GM15510 (cell line): ENCODE measurements around the gene RCL1.

Experiments used
- POLR2A ChIP-seq: IDR thresholded peaks from 3 replicates; pipeline ENCODE4 v1.6.1; 2011; ENCODE audit warnings: borderline replicate concordance; ENCODE audit not compliant: insufficient read length; ENCODE audit errors: extremely low read depth

RCL1 gene

DNA sequence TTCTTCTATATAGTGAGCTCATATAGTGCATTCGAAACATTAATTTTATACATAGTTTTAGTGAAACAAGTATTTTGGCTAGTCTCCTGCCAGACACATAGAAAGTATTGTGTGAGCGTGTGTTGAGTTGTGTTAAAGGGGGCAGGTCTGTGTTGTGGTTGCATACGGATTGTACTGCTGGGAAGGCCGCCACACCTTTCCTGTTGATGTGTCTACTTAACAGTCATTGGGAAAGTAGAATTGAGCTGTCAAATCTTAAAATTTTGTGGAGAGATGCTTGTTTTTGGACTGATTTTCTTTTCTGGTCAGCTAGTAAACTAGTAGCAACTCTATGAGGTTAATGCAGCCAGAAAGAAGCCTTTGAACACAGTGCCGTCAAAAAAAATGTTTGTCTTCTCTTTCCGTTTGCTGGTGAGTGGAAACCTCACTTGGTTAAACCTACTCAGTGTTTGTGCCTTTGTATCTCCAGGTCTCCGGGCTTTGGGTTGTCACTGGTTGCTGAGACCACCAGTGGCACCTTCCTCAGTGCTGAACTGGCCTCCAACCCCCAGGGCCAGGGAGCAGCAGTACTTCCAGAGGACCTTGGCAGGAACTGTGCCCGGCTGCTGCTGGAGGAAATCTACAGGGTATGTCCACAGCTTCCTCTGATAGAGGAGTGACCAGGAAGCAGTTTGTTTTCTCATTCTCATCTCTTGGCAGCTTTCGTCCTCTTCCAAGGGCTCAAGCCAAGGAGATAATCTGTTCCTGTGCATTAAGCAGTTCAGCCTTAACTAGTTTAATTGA lies 51.5 kb downstream of the RCL1 start:
- TF ChIP-seq POLR2A: no peak

DNA sequence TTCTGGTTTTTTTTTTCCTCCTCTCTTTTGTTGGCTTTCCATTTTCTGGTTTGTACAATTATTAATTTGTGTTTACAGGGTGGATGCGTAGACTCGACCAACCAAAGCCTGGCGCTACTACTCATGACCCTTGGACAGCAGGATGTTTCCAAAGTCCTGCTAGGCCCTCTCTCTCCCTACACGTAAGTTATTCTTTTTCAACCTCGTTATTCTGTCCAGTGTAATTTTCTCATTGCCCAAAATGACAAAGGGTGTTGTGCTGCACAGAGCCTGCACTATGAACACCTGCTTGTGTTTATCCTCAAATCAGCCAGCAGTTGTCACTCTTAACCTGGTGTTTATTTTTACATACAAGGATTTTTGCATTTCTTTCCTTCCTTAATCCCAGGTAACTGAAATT lies 56.6 kb downstream of the RCL1 start:
- TF ChIP-seq POLR2A: no peak

DNA sequence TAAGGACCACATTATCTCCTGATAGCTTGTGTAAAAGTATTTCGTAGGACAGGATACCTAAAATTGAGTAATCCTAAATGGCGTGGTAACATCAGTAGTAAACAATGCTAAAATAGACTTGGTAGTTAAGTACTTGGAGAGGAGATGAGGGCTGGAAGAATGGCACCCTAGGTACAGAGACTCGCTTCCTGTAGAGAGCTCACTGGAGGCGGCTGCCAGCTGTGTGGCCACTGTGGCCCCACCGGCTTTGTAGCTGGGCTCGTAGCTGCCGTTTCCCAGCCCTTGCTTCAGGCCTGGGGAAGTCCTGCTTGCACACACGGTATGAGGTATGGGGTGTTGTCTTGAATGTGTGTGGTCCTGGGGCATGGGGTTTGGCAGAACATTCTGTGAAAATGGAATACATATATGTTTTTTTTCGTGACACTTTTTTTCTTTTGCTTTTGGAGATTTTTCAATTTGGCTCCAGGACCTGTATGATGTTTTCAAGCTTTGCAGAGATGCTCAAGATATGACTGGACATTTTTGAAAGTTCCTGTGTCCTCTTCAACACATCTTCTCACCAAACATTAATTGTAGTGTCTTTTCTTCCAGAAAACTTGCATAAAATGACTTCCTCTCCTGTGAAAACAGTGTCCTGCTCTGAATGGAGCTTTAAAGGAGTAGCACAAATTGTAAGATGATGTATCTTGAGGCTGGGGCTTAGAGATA lies 58.0 kb downstream of the RCL1 start:
- no peak for TF ChIP-seq POLR2A

DNA sequence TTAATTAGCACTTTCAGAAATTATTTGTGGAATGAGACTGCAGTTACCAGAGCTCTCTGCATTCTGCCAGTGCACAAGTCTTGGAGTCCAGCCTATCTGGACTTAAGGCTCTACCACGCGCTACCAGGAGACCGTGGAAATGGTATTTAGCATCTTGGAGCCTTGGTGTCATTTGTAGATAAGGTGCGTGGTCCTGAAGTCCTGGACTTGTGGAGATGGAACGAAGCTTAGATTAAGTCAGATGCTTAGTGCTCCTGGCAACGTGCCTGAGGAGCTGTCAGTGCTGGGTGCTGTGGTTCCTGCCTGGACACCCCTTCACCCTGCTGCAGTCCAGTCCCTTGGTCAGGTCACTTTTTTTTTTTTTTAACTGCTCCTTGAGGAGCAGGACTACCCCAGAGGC lies 59.7 kb downstream of the RCL1 start:
- no peak for TF ChIP-seq POLR2A

DNA sequence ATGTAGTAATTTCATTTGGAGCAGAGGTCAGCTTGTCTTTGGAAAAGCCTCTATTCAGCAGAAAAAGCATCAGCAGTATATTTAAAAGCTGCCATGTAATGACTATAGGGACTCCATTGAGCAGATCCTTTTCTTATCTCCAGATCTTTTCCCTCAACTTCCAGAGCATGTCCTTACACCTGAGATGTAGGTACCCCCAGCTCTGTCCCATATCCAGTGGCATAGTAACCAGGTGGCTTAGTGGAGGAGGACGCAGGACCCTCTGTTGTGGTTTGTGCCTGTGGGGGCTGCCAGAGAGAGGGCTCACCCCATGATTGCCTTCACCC lies 61.5 kb downstream of the RCL1 start:
- TF ChIP-seq POLR2A: no peak

DNA sequence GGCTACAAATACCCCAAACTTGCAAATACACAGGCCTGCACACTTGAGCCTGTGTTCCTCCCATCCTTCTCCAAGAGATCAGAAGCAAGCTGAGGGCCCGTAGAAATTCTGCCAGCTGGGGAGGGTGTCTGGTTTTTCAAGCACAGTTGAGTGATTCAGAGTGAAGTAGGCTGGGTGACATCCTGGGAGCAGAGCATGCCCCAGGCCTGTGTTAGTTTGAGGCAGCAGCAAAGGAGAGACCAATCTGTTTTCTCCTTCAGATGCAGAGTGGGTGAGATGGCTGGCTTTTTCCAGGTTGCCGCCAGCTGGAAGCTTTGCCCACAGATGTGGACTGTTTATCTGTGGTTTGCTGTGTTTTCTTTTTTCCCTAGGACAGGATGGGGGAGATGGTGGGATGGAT lies 63.1 kb downstream of the RCL1 start:
- TF ChIP-seq POLR2A: no peak

DNA sequence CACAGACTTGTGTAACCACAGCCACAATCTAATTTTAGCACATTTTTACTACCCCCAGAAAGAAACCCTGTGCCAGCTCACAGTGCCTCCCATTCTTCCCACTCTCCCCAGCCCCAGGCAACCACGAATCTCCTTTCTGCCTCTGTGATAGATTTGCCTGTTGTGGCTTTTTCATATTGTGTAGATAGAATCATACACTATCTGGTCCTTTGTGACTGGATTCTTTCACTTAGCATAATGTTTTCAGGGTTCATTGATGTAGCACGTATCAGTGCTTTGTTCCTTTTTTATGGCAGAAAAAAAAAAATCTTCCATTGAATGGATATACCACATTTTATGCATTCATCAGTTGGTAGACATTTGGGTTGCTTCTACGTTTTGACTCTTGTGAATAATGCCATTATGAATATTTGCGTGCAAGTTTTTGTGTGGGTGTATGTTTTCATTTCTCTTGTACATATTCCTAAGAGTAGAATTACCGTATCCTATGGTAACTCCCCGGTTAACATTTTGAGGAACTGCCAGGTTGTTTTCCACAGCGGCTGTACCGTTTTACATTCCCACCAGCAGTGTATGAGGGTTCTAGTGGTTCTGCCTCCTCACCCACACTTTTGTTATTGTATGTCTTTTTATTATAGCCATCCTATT lies 64.5 kb downstream of the RCL1 start:
- no peak for TF ChIP-seq POLR2A

DNA sequence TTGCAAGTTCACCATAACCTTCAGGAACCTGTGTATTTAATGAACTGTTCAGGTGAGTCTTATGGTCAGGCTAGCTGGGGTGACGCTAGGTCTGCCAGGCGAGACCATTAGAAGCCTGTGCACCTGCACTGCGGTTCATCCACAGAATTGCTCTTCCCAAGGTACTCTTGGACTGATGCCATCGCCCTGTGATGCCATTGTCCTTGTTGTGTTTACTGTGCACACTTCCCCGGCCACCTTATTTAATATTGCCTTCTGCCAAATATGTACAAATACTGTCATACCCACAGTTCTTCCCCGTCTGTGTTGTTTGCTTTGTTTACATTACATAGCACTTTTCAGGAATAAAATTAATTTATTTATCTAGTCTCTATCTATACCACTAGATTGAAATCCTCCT lies 66.3 kb downstream of the RCL1 start:
- TF ChIP-seq POLR2A: no peak

GRCh38 chr9:4860383-4860782 lies 67.6 kb downstream of the RCL1 start:
- no peak for TF ChIP-seq POLR2A

DNA sequence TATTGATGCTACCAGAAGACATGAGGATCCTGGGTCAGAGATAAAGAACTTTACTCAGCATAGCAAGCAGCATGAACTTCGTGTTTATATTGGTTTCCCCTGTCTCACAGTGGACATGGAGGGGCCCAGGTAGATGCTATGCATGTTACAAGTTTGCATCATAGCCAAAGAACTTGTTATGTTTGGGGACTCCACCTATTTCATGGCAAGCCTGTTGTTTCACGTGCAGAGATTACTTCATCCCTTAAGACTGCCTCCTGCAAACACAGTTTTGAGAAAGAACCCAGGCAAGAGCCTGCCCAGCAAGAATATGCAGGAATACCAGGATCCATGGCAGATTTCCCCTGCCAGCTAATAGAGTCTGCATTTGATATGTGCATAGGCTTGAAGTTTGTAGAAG lies 68.4 kb downstream of the RCL1 start:
- no peak for TF ChIP-seq POLR2A

DNA sequence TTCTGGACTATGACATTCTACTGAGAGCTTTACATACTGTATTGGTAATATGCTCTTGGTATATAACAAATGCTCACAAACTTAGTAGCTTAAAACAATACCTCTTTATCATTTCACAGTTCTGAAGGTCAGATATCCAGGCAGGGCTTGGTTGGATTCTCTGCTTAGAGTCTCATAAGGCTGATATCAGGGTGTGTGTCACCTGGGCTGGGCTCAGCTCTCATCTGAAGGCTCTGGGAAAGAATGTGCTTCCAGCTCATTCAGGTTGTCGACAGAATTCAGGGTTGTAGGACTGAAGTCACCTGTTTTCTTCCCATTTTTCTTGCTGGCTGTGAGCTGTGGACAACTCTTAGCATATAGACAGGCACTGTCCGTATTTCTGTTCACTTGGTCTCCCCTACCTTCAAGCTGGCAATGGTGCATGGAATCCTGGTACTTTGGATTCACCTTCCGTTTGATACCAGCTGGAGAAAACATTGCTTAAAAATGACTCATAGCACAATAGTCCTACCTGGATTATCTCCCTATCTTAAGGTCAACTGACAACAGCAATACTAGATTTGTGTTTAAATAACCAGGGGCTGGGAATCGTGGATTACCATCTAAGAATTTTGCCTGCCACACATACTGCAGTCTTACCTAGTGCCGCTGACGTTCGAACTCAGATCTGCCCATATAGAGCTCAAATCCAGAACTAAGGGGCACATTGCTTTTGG lies 69.2 kb downstream of the RCL1 start:
- no peak for TF ChIP-seq POLR2A

GRCh38 chr9:4862506-4863250 lies 69.9 kb downstream of the RCL1 start:
- no peak for TF ChIP-seq POLR2A

- TF ChIP-seq POLR2A: no peak
These were observed 71.5 kb downstream of the RCL1 start for GRCh38 chr9:4864234-4864661.

GRCh38 chr9:4864698-4865097 lies 72.0 kb downstream of the RCL1 start:
- no peak for TF ChIP-seq POLR2A
